ENCODE results near the gene PARN. TPM values are rescaled to one million over a fixed set of nuclear protein-coding genes. Genes with fewer than 3 reads are reported as not detected.

Gene PARN
- polyA plus RNA-seq, 2 of the 4 experiments (the other 2 are of a cell fraction) = 40.0 to 58.6 TPM

GRCh38 chr16:14499110-14499509, 130.9 kb downstream of the PARN start (continued):
- TF ChIP-seq POLR2AphosphoS2 (conservative IDR thresholded peaks at IDR 0.05; ENCODE audit: low read length) = no peak

- no peak for FAIRE-seq
- TF ChIP-seq HMGXB4 (CRISPR knock-in tag; IDR thresholded peaks at IDR 0.05; ENCODE audit: borderline replicate concordance) (no peak), NFE2L2 (conservative IDR thresholded peaks at IDR 0.05; ENCODE audit: low read length) (no peak), CBX2 (IDR thresholded peaks at IDR 0.05; ENCODE audit: borderline replicate concordance, low read depth) (no peak), SMC3 (IDR thresholded peaks at IDR 0.05) (no peak), RNF2 (IDR thresholded peaks at IDR 0.05; ENCODE audit: borderline replicate concordance, low read depth) (no peak), CTCF (IDR thresholded peaks at IDR 0.05) (no peak)
- ChIA-PET POLR2A (interaction anchor here (0.7 kb wide), 1 partner anchor 14 kb away, joined by 5 read pairs; no protein-coding TSS in a partner anchor), CTCF (interaction anchor here (0.9 to 8.2 kb wide), 4 partner anchors 11 to 199 kb away, joined by 3 to 54 read pairs (median 4); no protein-coding TSS in a partner anchor)
- 79% methylated on average over 7 of the region's 7 CpGs for WGBS (ENCODE audit: missing lambda C conversion rate)
- ATAC-seq = no peak
- Histone ChIP-seq H3K9me3 (no peaks in the 10 kb centered on the region), H3K4me1 (peaks cover 82% of the 10 kb centered on the region), H3K4me2 (peak overlapping the region; percentile 55), H3K27ac (peak overlapping the region; percentile 94 to 95), H3K4me3 (no peak overlapping the region)
- no peak for DNase-seq (ENCODE audit: low read depth in 1 of 2, low spot score in 1 of 2)
Observed at GRCh38 chr16:14497245-14498082, 132.6 kb downstream of the PARN start.

- no peak for ATAC-seq
- H3K4me2 ChIP-seq = no peak overlapping the region
- ChIA-PET CTCF (interaction anchor here (8.2 kb wide), 1 partner anchor 10 kb away, joined by 54 read pairs; no protein-coding TSS in a partner anchor), POLR2A (no interaction called here)
- H3K4me1 ChIP-seq = peaks cover 81% of the 10 kb centered on the region
- DNase-seq (ENCODE audit: low read depth in 1 of 2, low spot score in 1 of 2) = no peak
- no peak for TF ChIP-seq HDAC2 (IDR thresholded peaks at IDR 0.05)
- no peak for TF ChIP-seq REST (IDR thresholded peaks at IDR 0.05)
- no peak for TF ChIP-seq SREBF2 (IDR thresholded peaks at IDR 0.05)
- TF ChIP-seq EHMT2 (IDR thresholded peaks at IDR 0.05; ENCODE audit: low read depth) = no peak
- TF ChIP-seq E2F6 (IDR thresholded peaks at IDR 0.05; ENCODE audit: borderline replicate concordance, low read depth) = no peak
- TF ChIP-seq ELK1 (IDR thresholded peaks at IDR 0.05; ENCODE audit: low read depth, low read length) = no peak
- no peak for TF ChIP-seq NR3C1 (IDR thresholded peaks at IDR 0.05)
- no peak for TF ChIP-seq HOXB5 (CRISPR knock-in tag; IDR thresholded peaks at IDR 0.05)
- TF ChIP-seq CBX2 (IDR thresholded peaks at IDR 0.05; ENCODE audit: borderline replicate concordance, low read depth) = no peak
- no peak for TF ChIP-seq ZSCAN20 (CRISPR knock-in tag; IDR thresholded peaks at IDR 0.05)
- TF ChIP-seq CEBPB (IDR thresholded peaks at IDR 0.05) = no peak
- no peak for TF ChIP-seq RFX5 (IDR thresholded peaks at IDR 0.05)
- no peak for TF ChIP-seq SMC3 (IDR thresholded peaks at IDR 0.05)
- TF ChIP-seq CHD4 (IDR thresholded peaks at IDR 0.05; ENCODE audit: borderline replicate concordance) = no peak
- TF ChIP-seq GATA3 (IDR thresholded peaks at IDR 0.05; ENCODE audit: borderline replicate concordance) = no peak
- TF ChIP-seq MAX (IDR thresholded peaks at IDR 0.05) = no peak
- TF ChIP-seq BCL3 (IDR thresholded peaks at IDR 0.05) = no peak
- H3K9me3 ChIP-seq = no peaks in the 10 kb centered on the region
- no peak for FAIRE-seq
- no peak overlapping the region for H3K4me3 ChIP-seq
- 77% methylated on average over 7 of the region's 7 CpGs for WGBS (ENCODE audit: missing lambda C conversion rate)
- H3K27ac ChIP-seq = peak overlapping the region; percentile 94 to 95
Observed at GRCh38 chr16:14496786-14497185, 133.3 kb downstream of the PARN start.
